Hepatocyte (in vitro differentiated cells): Measurements from ENCODE around the gene PAPPA2.

Experiments
- EZH2 ChIP-seq: fragments of 200-600 bp; sonication (generic); IDR thresholded peaks from 2 replicates; pipeline ENCODE4 v1.6.1; 2016; ENCODE audit warnings: antibody characterized with exemption, mild to moderate bottlenecking, borderline replicate concordance
- EZH2phosphoT487 ChIP-seq: fragments of 200-600 bp; sonication (generic); IDR thresholded peaks from one replicate; pipeline ENCODE4 v1.6.1; 2018; ENCODE audit warnings: antibody characterized with exemption, mild to moderate bottlenecking, low read depth, moderate library complexity; ENCODE audit not compliant: unreplicated experiment, severe bottlenecking
- TF ChIP-seq, protein P1 (sequence below): fragments of 200-600 bp; sonication (generic); IDR thresholded peaks from 2 replicates; pipeline ENCODE4 v1.5.1; 2016; ENCODE audit warnings: antibody characterized with exemption, mild to moderate bottlenecking; ENCODE audit not compliant: poor library complexity

DNA sequence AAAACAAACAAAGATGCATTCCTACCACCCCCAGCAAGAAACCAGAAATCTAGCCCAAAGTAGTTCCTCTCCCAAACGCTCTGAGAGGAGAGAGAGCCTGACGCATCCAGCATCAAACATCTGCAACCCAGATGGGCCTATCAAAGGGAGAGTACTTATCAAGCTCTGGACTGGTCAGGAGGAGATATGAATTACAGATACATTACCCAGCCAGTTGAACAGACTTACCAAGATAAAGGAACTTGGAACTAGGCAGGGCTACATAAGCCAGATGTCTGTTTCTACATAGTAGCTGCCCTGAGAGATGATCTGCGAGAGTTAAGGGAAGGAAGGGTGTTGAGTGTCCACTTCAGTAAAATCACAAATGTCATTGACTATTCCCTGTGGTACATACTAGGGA is 138.4 kb downstream of the PAPPA2 start:
- TF ChIP-seq EZH2 (no peak), EZH2phosphoT487 (no peak)
- TF ChIP-seq, protein P1, sequence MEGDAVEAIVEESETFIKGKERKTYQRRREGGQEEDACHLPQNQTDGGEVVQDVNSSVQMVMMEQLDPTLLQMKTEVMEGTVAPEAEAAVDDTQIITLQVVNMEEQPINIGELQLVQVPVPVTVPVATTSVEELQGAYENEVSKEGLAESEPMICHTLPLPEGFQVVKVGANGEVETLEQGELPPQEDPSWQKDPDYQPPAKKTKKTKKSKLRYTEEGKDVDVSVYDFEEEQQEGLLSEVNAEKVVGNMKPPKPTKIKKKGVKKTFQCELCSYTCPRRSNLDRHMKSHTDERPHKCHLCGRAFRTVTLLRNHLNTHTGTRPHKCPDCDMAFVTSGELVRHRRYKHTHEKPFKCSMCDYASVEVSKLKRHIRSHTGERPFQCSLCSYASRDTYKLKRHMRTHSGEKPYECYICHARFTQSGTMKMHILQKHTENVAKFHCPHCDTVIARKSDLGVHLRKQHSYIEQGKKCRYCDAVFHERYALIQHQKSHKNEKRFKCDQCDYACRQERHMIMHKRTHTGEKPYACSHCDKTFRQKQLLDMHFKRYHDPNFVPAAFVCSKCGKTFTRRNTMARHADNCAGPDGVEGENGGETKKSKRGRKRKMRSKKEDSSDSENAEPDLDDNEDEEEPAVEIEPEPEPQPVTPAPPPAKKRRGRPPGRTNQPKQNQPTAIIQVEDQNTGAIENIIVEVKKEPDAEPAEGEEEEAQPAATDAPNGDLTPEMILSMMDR = no peak
